ENCODE measurements around the gene VCAN. TPM values are rescaled to one million over a fixed set of nuclear protein-coding genes. Genes with fewer than 3 reads are reported as not detected.
A peak's percentile ranks its signal among the peaks of the same experiment; 100 is the strongest.

The VCAN gene
- total RNA-seq, 1 donor from 2014 or later, result 431 TPM

DNA sequence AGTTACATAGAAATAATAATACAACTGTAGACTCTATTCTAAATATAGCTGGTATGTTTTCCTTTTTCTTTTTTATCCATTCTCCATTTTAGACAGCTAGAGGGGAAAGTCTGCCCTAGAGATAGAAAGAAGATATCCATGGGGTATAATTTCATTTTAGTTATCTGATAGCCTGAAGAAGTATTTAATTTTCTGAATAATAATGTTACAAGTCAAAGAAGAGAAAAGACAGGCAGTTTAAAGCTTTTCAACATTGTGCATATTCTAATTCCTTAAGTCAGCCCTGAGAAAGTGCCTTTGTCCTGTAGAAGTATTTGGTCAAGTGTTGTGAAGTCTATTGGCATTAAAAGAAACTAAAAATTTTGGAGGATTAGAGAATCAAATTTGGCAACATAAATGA is 2.5 kb upstream of the VCAN start:
- no peaks in the 10 kb centered on the region for H3K9me3 Mint-ChIP-seq (ENCODE audit: unreplicated experiment)
- no peak for TF ChIP-seq EZH2 (IDR thresholded peaks at IDR 0.05; ENCODE audit: insufficient read depth, low read length)
- TF ChIP-seq, protein P1, sequence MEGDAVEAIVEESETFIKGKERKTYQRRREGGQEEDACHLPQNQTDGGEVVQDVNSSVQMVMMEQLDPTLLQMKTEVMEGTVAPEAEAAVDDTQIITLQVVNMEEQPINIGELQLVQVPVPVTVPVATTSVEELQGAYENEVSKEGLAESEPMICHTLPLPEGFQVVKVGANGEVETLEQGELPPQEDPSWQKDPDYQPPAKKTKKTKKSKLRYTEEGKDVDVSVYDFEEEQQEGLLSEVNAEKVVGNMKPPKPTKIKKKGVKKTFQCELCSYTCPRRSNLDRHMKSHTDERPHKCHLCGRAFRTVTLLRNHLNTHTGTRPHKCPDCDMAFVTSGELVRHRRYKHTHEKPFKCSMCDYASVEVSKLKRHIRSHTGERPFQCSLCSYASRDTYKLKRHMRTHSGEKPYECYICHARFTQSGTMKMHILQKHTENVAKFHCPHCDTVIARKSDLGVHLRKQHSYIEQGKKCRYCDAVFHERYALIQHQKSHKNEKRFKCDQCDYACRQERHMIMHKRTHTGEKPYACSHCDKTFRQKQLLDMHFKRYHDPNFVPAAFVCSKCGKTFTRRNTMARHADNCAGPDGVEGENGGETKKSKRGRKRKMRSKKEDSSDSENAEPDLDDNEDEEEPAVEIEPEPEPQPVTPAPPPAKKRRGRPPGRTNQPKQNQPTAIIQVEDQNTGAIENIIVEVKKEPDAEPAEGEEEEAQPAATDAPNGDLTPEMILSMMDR (IDR thresholded peaks at IDR 0.05; ENCODE audit: insufficient read depth, low read depth, low read length), result no peak
- Histone ChIP-seq H3K79me2 (ENCODE audit: insufficient read depth, low read length) (peaks cover 27% of the 10 kb centered on the region), H3K4me1 (ENCODE audit: insufficient read depth, low read length) (peaks cover 3% of the 10 kb centered on the region), H2AFZ (ENCODE audit: low read depth, low read length) (no peak overlapping the region), H3K27me3 (ENCODE audit: insufficient read depth, low read length) (peaks cover 16% of the 10 kb centered on the region), H3K4me3 (ENCODE audit: insufficient read depth, low read depth, low read length) (no peak overlapping the region), H3K4me2 (ENCODE audit: low read length) (no peak overlapping the region), H3K27ac (ENCODE audit: low read depth, low read length) (no peak overlapping the region), H3K36me3 (ENCODE audit: insufficient read depth, low read length) (no peaks in the 10 kb centered on the region), H4K20me1 (ENCODE audit: insufficient read depth, low read length) (peaks cover 19% of the 10 kb centered on the region), H3K9ac (ENCODE audit: low read length) (no peak overlapping the region), H3K9me3 (ENCODE audit: insufficient read depth, low read depth, low read length) (no peaks in the 10 kb centered on the region)
- no peak overlapping the region for H3K4me3 Mint-ChIP-seq (ENCODE audit: unreplicated experiment)
- DNase-seq (ENCODE audit: low read depth) (no peak), FAIRE-seq (no peak)
- H3K36me3 Mint-ChIP-seq (ENCODE audit: low read depth, unreplicated experiment), result peaks cover 1% of the 10 kb centered on the region
- H3K27ac Mint-ChIP-seq (ENCODE audit: unreplicated experiment), result no peak overlapping the region
- no peaks in the 10 kb centered on the region for H3K4me1 Mint-ChIP-seq (ENCODE audit: low read depth, unreplicated experiment)
- no peaks in the 10 kb centered on the region for H3K27me3 Mint-ChIP-seq (ENCODE audit: low read depth, unreplicated experiment)

DNA sequence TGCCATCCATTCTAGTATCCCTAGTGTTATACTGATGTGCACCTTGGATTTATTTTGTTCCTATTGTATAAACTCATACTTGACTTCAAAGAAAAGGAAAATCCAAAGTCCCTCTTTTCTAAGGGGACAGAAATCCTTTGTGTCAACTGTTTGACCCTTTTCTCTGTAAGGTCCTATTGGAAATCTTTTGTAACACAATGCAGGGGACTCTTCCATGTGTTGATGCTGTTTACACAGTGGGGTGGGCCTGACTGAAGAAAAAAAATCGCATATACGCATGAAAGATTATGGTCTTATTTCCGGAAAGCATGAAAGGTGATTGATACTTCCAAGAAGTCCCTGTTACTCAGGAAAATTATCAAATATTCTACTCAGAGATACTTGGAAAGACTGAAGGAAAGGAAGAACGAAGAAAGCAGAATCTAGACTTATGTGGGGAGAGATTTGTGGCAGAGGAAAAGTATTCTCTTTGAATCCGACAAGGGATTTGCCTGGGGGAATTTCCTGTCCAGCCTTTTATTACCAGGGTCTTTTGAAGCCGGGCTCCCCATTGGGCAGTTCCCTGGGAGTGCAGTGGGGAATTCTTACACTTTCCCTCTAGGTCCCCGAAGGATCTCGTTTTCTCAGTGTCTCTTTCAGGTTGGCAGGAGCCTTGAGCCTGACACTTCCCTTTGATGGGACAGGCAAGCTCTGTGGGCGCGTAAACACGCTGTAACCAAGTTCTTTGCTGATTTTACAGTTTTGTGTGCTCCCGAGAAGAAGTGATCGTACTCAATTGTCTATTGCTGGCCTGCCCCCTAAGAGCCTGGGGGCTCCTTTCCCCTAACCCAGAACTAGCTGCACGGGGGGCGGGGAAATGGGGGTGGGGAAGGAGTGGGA is 779 bp upstream of the VCAN start:
- peaks cover 8% of the 10 kb centered on the region for H3K27me3 ChIP-seq (ENCODE audit: insufficient read depth, low read length)
- Mint-ChIP-seq H3K27me3 (ENCODE audit: low read depth, unreplicated experiment) (no peaks in the 10 kb centered on the region), H3K27ac (ENCODE audit: unreplicated experiment) (peak overlapping the region; percentile 79), H3K4me1 (ENCODE audit: low read depth, unreplicated experiment) (peaks cover 6% of the 10 kb centered on the region), H3K9me3 (ENCODE audit: unreplicated experiment) (no peaks in the 10 kb centered on the region), H3K4me3 (ENCODE audit: unreplicated experiment) (peak overlapping the region; percentile 91), H3K36me3 (ENCODE audit: low read depth, unreplicated experiment) (peaks cover 1% of the 10 kb centered on the region)
- H4K20me1 ChIP-seq (ENCODE audit: insufficient read depth, low read length), result peaks cover 19% of the 10 kb centered on the region
- no peaks in the 10 kb centered on the region for H3K36me3 ChIP-seq (ENCODE audit: insufficient read depth, low read length)
- H3K4me3 ChIP-seq (ENCODE audit: insufficient read depth, low read depth, low read length), result peak overlapping the region; percentile 94
- no peaks in the 10 kb centered on the region for H3K9me3 ChIP-seq (ENCODE audit: insufficient read depth, low read depth, low read length)
- H3K79me2 ChIP-seq (ENCODE audit: insufficient read depth, low read length), result peaks cover 42% of the 10 kb centered on the region
- H3K4me1 ChIP-seq (ENCODE audit: insufficient read depth, low read length), result peaks cover 11% of the 10 kb centered on the region
- peak overlapping the region; percentile 68 for H2AFZ ChIP-seq (ENCODE audit: low read depth, low read length)
- H3K27ac ChIP-seq (ENCODE audit: low read depth, low read length), result peak overlapping the region; percentile 30
- FAIRE-seq (no peak), DNase-seq (ENCODE audit: low read depth) (no peak)
- H3K4me2 ChIP-seq (ENCODE audit: low read length), result peak overlapping the region; percentile 88
- H3K9ac ChIP-seq (ENCODE audit: low read length), result peak overlapping the region; percentile 96
- TF ChIP-seq, protein P1 (IDR thresholded peaks at IDR 0.05; ENCODE audit: insufficient read depth, low read depth, low read length), result no peak
- TF ChIP-seq EZH2 (IDR thresholded peaks at IDR 0.05; ENCODE audit: insufficient read depth, low read length), result no peak

DNA sequence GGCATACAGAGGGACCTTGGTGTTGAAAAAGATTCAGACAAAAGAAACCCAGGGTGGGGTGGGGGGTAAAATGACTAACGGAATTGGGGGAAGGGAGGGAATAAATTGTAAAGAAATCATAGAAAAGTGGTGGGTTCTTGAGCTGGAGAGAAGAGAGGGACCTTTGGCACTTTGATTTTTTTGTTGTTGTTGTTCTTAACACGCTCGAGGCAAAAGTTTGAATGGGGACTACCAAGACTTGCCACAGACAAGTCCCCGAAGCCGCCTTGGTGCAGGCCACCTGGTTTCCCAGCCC is 616 bp downstream of the VCAN start:
- Mint-ChIP-seq H3K36me3 (ENCODE audit: low read depth, unreplicated experiment) (peaks cover 1% of the 10 kb centered on the region), H3K27ac (ENCODE audit: unreplicated experiment) (peak overlapping the region; percentile 96)

More for the DNA sequence above, 616 bp downstream of the VCAN start:
- no peak for TF ChIP-seq EZH2 (IDR thresholded peaks at IDR 0.05; ENCODE audit: insufficient read depth, low read length)
- TF ChIP-seq, protein P1 (IDR thresholded peaks at IDR 0.05; ENCODE audit: insufficient read depth, low read depth, low read length), result no peak
- Histone ChIP-seq H3K9ac (ENCODE audit: low read length) (peak overlapping the region; percentile 96), H3K79me2 (ENCODE audit: insufficient read depth, low read length) (peaks cover 56% of the 10 kb centered on the region), H3K36me3 (ENCODE audit: insufficient read depth, low read length) (no peaks in the 10 kb centered on the region), H3K27ac (ENCODE audit: low read depth, low read length) (peak overlapping the region; percentile 95), H3K4me1 (ENCODE audit: insufficient read depth, low read length) (peaks cover 21% of the 10 kb centered on the region), H3K4me2 (ENCODE audit: low read length) (peak overlapping the region; percentile 88), H3K9me3 (ENCODE audit: insufficient read depth, low read depth, low read length) (no peaks in the 10 kb centered on the region), H4K20me1 (ENCODE audit: insufficient read depth, low read length) (peaks cover 19% of the 10 kb centered on the region), H3K27me3 (ENCODE audit: insufficient read depth, low read length) (peaks cover 6% of the 10 kb centered on the region), H2AFZ (ENCODE audit: low read depth, low read length) (peak overlapping the region; percentile 25), H3K4me3 (ENCODE audit: insufficient read depth, low read depth, low read length) (peak overlapping the region; percentile 94)
- FAIRE-seq, result no peak
- Mint-ChIP-seq H3K4me3 (ENCODE audit: unreplicated experiment) (peak overlapping the region; percentile 91), H3K27me3 (ENCODE audit: low read depth, unreplicated experiment) (no peaks in the 10 kb centered on the region), H3K4me1 (ENCODE audit: low read depth, unreplicated experiment) (peaks cover 13% of the 10 kb centered on the region), H3K9me3 (ENCODE audit: unreplicated experiment) (no peaks in the 10 kb centered on the region)
- no peak for DNase-seq (ENCODE audit: low read depth)

Measured in astrocyte (in vitro differentiated cells and primary cell).